Measurements from ENCODE around the gene MS4A3. TPM values are rescaled to one million over a fixed set of nuclear protein-coding genes. Genes with fewer than 3 reads are reported as not detected.
"Not testable (repeated sequence)": the region's sequence is repeated elsewhere in the genome, so short reads cannot be mapped to it uniquely, and the experiment has no call there.

Gene MS4A3
- total RNA-seq, 1 donor from 2014 or later, result not detected

DNA sequence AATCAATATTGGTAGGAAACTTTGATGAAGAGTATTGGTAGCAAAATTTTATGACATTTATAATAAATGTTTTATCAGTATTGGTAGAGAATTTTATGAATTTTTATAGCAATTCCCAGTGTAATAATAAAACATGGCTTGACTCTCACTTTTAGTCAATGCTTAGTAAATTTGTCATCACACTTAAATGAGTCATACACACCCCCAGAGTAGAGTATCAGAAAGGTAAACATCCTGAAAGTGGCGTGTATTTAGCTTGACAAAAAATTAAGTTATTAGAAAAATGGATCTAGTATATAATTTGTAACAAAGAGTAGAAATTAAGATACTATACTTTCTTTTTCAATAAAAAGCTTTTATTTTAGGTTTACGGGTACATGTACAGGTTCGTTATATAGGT lies 2.6 kb downstream of the MS4A3 start:
- H3K4me3 ChIP-seq, result no peak overlapping the region
- intact Hi-C loops (cut with DNase I), result no loop called here
- no peak for DNase-seq (ENCODE audit: low spot score in 2 of 2)
- TF ChIP-seq, protein P1, sequence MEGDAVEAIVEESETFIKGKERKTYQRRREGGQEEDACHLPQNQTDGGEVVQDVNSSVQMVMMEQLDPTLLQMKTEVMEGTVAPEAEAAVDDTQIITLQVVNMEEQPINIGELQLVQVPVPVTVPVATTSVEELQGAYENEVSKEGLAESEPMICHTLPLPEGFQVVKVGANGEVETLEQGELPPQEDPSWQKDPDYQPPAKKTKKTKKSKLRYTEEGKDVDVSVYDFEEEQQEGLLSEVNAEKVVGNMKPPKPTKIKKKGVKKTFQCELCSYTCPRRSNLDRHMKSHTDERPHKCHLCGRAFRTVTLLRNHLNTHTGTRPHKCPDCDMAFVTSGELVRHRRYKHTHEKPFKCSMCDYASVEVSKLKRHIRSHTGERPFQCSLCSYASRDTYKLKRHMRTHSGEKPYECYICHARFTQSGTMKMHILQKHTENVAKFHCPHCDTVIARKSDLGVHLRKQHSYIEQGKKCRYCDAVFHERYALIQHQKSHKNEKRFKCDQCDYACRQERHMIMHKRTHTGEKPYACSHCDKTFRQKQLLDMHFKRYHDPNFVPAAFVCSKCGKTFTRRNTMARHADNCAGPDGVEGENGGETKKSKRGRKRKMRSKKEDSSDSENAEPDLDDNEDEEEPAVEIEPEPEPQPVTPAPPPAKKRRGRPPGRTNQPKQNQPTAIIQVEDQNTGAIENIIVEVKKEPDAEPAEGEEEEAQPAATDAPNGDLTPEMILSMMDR (IDR thresholded peaks at IDR 0.05), result no peak
- H3K27ac ChIP-seq, result no peak overlapping the region
- H3K36me3 ChIP-seq, result no peaks in the 10 kb centered on the region
- no peaks in the 10 kb centered on the region for H3K4me1 ChIP-seq
- H3K9me3 ChIP-seq, result no peaks in the 10 kb centered on the region
- no peaks in the 10 kb centered on the region for H3K27me3 ChIP-seq

DNA sequence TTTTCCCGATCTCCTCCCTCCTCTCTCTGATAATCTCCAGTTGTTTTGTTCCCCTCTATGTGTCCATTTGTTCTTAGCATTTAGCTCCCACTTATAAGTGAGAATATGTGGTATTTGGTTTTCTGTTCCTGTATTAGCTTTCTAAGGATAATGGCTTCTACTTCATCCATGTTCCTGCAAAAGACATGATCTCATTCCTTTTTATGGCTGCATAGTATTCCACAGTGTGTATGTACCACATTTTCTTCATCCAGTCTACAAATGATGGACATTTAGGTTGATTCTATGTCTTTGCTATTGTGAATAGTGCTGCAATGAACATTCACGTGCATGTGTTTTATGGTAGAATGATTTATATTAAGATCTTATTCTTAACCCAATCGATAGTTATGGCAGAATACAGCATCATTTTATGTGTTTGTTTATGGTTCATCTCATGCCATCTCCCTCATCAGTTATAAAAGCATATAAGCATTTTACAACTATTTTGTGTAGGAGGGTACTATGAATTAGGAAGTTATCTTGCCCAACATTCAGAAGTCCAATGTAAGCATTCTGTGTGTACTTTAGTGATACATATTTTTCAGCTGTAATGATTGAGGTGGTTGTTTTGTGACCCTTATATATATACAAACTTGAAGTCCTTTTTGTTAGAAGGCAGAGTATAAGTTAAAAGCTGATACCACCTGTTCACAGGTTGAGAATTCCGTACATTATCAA lies 3.2 kb downstream of the MS4A3 start:
- no peak overlapping the region for H3K27ac ChIP-seq
- H3K4me3 ChIP-seq, result no peak overlapping the region
- no peaks in the 10 kb centered on the region for H3K36me3 ChIP-seq
- H3K27me3 ChIP-seq, result no peaks in the 10 kb centered on the region
- H3K9me3 ChIP-seq, result no peaks in the 10 kb centered on the region
- TF ChIP-seq, protein P1 (IDR thresholded peaks at IDR 0.05), result no peak
- no peaks in the 10 kb centered on the region for H3K4me1 ChIP-seq
- intact Hi-C loops (cut with DNase I), result no loop called here
- DNase-seq (ENCODE audit: low spot score in 2 of 2), result no peak

DNA sequence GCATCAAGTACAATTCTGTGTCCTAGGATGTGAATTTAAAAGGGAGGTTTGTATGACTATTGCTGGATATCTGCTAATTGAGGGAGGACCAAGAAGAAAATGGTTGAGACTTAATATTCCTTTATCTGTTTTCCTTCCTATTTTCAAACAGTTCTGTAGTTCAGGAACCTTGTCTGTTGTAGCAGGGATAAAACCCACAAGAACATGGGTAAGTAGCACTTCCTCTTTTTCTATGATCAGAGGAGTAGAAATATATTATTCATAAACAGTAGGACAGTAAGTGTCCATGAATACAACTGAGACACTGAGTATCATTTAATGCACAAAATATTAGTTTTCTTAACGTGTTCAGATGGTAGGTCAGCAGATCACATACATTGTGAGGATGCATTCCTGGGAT lies 7.6 kb downstream of the MS4A3 start:
- Histone ChIP-seq H3K4me1 (no peaks in the 10 kb centered on the region), H3K9me3 (no peaks in the 10 kb centered on the region), H3K27me3 (no peaks in the 10 kb centered on the region), H3K36me3 (no peaks in the 10 kb centered on the region), H3K4me3 (no peak overlapping the region), H3K27ac (no peak overlapping the region)
- TF ChIP-seq, protein P1 (IDR thresholded peaks at IDR 0.05), result no peak
- intact Hi-C loops (cut with DNase I), result no loop called here
- DNase-seq (ENCODE audit: low spot score in 2 of 2), result no peak

DNA sequence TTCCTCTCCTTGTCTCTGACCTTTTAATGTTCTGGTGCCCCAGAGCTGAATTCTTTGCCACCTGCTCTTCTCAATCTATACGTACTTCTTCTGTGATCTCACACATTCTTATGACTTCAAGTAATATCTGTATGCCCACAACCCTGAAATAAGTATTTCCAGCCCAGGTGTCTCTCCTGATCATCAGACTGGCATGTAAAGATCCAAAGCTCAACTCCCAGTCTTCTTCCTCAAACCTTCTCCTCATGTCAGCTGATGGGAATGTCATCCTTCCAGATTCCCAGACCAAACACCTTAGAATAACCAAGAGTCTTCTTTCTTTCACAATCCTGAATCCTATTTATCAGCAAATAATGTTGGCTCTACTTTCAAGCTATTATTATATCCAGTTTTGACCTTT lies 9.3 kb downstream of the MS4A3 start:
- Histone ChIP-seq H3K4me3 (no peak overlapping the region), H3K27ac (no peak overlapping the region), H3K27me3 (no peaks in the 10 kb centered on the region), H3K36me3 (no peaks in the 10 kb centered on the region), H3K4me1 (no peaks in the 10 kb centered on the region), H3K9me3 (no peaks in the 10 kb centered on the region)
- TF ChIP-seq, protein P1 (IDR thresholded peaks at IDR 0.05), result no peak
- intact Hi-C loops (cut with DNase I), result no loop called here
- DNase-seq (ENCODE audit: low spot score in 2 of 2), result no peak

DNA sequence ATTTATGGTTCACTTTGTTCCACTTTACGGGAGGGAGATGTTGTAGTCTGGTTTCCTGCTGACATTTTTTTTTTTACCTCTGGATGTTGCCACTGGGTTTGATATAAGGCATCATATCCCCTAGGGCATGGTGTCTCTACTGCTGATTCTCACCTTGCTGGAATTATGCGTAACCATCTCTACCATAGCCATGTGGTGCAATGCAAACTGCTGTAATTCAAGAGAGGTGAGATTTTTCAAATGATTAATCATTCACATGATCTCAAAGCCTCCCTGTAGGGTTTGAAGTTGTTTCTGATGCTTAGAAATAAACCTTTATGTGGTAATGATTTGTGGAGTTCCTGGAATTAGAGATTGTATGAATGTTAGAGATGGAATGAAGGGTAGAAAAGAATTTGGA lies 13.0 kb downstream of the MS4A3 start:
- H3K36me3 ChIP-seq, result no peaks in the 10 kb centered on the region
- intact Hi-C loops (cut with DNase I), result no loop called here
- no peaks in the 10 kb centered on the region for H3K9me3 ChIP-seq
- TF ChIP-seq, protein P1 (IDR thresholded peaks at IDR 0.05), result no peak
- DNase-seq (ENCODE audit: low spot score in 2 of 2), result no peak
- H3K27me3 ChIP-seq, result no peaks in the 10 kb centered on the region
- no peak overlapping the region for H3K4me3 ChIP-seq
- no peak overlapping the region for H3K27ac ChIP-seq
- H3K4me1 ChIP-seq, result no peaks in the 10 kb centered on the region

DNA sequence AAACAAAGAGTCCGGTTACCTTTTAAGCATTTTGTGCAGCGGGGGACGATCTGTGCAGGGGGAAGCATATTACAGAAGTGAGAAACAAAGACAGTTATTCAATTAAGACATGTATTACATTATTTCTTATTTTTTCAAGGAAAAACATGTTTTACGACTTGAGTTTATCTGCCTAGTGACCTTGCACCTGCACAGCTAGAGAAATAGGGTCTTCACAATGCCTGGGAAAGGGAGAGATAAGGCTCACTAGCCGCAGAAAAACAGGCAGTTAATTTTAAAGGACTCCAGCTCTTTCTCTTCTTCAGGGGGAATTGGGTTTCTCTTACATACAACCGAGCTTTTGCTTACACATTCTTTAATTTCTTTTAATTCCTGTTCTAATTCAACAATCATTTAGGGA lies 15.2 kb downstream of the MS4A3 start:
- intact Hi-C loops (cut with DNase I); H3K9me3 ChIP-seq: not testable (repeated sequence)

More for the DNA sequence above, 15.2 kb downstream of the MS4A3 start:
- not testable (repeated sequence) for H3K27ac ChIP-seq; H3K27me3 ChIP-seq; H3K4me3 ChIP-seq; H3K36me3 ChIP-seq; H3K4me1 ChIP-seq; DNase-seq (ENCODE audit: low spot score in 2 of 2)

Measured in ascending aorta (tissue), 2 donors.